ENCODE results near the gene ARHGAP4. TPM values are rescaled to one million over a fixed set of nuclear protein-coding genes. Genes with fewer than 3 reads are reported as not detected.

The ARHGAP4 gene
- total and polyA plus RNA-seq, 2 donors = 11.6 to 28.4 TPM

DNA sequence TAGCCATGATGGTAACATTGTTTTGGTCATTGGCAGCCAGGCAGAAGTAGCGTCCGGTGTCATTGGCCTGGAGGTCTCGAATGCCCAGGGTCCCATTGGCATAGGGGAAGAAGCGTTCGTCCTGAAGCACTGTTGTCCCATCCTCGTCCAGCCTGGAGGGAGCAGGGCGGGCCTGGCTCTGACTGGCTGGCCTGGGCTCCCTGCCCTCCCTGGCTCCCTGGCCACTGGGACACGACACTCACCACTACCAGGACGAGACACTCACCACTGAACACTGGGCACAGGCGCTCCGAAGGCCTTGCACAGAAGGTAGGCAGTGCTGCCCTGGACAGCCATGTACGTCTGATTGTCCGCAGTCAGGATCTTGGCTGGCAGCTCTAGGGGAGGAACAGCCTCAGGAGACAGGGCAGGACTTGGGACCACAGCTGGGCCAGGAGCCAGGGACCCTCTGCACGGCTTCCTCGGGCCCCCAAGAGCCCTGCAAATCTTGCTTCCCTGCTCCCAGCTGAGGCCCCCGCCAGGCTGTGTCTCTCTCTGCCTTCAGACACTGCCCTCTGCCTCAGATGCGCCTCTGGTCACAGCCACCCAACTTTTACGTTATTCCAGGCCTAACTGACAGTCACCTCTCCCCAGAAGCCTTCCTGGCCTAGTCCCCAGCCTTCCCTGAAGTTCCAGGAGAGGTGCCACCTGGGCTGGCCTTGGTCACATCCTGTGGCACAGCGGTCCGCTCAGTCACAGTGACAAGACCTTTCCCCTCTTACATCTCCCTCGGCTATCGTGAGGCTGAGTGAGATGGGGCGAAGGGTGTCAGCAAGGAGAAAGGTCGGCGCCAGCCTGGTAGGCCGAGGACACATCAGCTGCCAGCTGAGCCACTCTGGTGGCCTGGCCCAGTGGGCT is 57.2 kb downstream of the ARHGAP4 start:
- no peak for DNase-seq (ENCODE audit: extremely low spot score)
- Histone ChIP-seq H3K27ac (ENCODE audit: low read depth) (no peak overlapping the region), H3K4me1 (ENCODE audit: insufficient read depth) (no peaks in the 10 kb centered on the region), H3K4me3 (ENCODE audit: low read depth, low read length) (no peak overlapping the region), H3K36me3 (ENCODE audit: insufficient read depth) (no peaks in the 10 kb centered on the region)
- 86% methylated on average over 26 of the region's 26 CpGs for WGBS

DNA sequence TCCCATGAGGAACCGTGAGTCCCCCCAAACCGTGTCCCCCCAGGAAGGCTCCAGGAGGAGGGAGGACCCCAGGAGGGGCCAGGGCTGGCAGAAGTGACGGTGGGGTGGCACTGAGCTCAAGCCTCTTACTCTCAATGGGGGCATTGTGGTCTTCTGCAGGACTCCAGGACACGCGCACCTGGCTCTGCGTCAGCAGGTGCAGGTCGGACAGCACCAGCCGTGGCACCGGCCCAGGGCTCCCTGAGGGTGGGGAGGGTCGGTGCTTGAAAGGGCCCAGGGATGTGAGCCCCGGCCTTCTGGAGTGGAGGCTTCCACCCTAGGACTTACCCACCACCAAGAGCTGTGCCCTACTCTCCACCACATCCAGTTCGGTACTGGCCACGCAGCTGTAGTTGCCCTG is 58.4 kb downstream of the ARHGAP4 start:
- Histone ChIP-seq H3K27ac (ENCODE audit: low read depth) (no peak overlapping the region), H3K4me3 (ENCODE audit: low read depth, low read length) (no peak overlapping the region), H3K36me3 (ENCODE audit: insufficient read depth) (no peaks in the 10 kb centered on the region), H3K4me1 (ENCODE audit: insufficient read depth) (no peaks in the 10 kb centered on the region)
- DNase-seq (ENCODE audit: extremely low spot score) = no peak
- 91% methylated on average over 13 of the region's 13 CpGs for WGBS

DNA sequence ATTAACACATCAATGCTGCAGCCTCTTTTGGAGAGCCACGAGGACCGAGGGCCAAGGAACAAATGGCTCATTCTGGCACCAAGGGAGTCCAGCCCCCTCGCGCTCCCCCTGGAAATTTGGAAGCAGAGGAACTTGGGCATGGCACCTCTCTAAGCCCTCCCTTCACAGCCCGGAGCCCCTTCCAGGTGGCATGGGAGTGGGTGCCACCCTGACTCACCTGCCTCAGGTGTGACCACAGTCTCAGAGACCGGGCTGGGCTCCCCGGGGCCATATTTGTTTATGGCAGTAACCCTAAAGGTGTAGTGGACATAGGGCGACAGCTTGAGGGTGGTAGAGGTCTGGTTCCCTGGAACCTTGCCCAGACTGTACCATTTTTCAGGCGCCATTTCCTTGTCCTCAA is 58.9 kb downstream of the ARHGAP4 start:
- DNase-seq (ENCODE audit: extremely low spot score) = no peak
- Histone ChIP-seq H3K27ac (ENCODE audit: low read depth) (no peak overlapping the region), H3K4me3 (ENCODE audit: low read depth, low read length) (no peak overlapping the region), H3K36me3 (ENCODE audit: insufficient read depth) (no peaks in the 10 kb centered on the region), H3K4me1 (ENCODE audit: insufficient read depth) (no peaks in the 10 kb centered on the region)
- WGBS = 83% methylated on average over 9 of the region's 9 CpGs

DNA sequence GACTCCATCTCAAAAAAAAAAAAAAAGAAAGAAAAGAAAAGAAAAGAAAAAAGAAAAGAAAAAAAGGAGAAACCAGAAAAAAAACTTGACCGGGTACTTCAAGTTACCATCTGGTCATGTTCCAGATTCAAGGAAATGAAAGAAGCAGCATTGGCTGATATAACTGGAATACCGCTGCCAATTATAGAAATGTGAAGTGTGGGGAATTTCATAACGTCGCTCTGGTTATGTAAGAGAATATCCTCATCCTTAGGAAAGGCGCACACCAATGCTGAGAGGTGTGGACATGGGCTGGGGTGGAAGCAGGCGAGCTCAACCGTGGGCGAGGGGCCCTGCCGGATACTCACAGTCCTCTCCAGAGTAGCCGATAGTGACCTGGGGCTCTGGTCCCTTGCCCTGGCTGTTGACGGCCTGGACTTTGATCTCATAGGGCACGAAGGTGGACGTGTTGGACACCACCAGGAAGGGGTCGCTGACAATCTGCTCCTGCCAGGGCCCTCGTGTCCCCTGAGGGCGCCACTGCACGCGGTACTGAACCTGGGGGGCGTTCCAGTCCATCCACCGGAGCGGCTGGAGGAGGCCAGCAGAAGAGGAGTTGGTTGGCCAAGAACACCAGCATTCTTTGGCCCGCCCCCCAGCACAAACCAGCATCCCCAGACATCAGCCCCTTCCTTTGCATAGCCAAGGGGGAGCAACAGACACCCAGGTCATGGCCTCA is 59.6 kb downstream of the ARHGAP4 start:
- no peaks in the 10 kb centered on the region for H3K4me1 ChIP-seq (ENCODE audit: insufficient read depth)
- WGBS = 83% methylated on average over 22 of the region's 22 CpGs
- H3K27ac ChIP-seq (ENCODE audit: low read depth) = no peak overlapping the region
- H3K4me3 ChIP-seq (ENCODE audit: low read depth, low read length) = no peak overlapping the region
- no peak for DNase-seq (ENCODE audit: extremely low spot score)
- H3K36me3 ChIP-seq (ENCODE audit: insufficient read depth) = no peaks in the 10 kb centered on the region

DNA sequence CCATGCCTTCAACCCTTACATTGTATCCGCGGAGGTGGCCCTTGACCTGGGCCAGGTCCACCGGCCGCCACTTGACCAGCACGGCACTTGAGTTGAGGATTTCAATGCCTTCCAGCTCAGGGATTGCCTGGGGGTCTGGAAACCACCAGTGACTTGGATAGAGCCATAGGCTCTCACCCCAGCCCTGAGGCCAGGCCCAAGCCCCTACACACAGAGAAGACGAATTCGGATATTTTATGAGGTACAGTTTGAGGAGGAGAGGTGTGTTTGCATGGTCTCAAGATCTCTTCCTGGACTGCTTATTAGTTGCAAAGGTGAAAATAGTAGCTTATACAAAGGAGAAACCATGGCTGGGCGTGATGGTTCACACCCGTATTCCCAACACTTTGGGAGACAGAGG is 60.4 kb downstream of the ARHGAP4 start:
- no peak for DNase-seq (ENCODE audit: extremely low spot score)
- Histone ChIP-seq H3K36me3 (ENCODE audit: insufficient read depth) (no peaks in the 10 kb centered on the region), H3K4me1 (ENCODE audit: insufficient read depth) (no peaks in the 10 kb centered on the region), H3K27ac (ENCODE audit: low read depth) (no peak overlapping the region), H3K4me3 (ENCODE audit: low read depth, low read length) (no peak overlapping the region)
- 90% methylated on average over 9 of the region's 9 CpGs for WGBS

DNA sequence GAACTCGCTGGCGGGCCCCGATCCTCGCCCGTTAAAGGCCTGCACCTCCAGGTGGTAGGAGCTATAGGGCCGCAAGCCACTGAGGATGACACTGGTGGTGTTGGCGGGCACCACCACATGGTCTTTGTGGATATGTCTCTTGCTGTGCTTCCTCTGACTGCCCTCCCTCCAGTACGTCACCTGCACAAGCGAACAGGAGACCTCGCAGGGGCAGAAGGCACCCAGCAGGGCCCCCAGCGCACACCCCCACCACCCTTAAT is 60.8 kb downstream of the ARHGAP4 start:
- no peak for DNase-seq (ENCODE audit: extremely low spot score)
- Histone ChIP-seq H3K4me1 (ENCODE audit: insufficient read depth) (no peaks in the 10 kb centered on the region), H3K36me3 (ENCODE audit: insufficient read depth) (no peaks in the 10 kb centered on the region), H3K27ac (ENCODE audit: low read depth) (no peak overlapping the region), H3K4me3 (ENCODE audit: low read depth, low read length) (no peak overlapping the region)
- WGBS = 91% methylated on average over 11 of the region's 11 CpGs

DNA sequence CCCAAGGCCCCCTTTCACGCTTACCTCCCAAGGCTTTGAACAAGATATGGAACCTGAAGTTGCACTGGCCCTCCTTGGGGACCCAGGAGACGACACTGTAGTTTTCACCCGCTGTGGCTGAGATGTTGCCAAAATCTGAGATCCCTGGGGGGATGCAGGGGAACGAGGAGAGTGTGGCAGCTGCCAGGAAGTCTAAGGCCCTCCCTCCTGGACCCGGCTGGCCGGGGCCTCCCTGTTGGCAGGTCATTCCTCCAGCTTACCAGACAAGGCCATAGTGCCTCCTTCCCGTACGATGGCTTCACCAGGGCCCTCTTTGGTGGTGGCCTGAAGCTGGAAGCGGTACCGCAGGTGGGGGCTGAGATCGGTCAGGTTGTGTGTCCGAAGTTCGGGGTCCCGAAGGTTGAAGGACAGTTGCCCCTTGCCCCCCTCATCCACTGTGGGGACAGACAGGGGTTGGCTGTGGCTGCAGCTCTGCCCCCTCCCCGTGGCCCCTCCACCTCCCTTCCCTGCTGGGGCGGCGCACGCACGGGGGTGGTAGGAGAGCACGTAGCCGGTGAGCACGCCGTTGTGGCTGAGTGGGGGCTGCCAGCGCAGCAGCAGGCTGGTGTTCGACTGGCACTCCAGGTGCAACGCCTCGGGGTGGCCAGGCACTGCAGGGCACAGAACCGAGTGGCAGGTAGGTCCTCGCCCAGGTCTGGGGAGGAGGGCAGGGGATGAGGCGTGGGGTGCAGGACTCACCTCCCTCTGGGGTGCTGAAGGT is 61.3 kb downstream of the ARHGAP4 start:
- H3K36me3 ChIP-seq (ENCODE audit: insufficient read depth) = no peaks in the 10 kb centered on the region
- no peak for DNase-seq (ENCODE audit: extremely low spot score)
- WGBS = 81% methylated on average over 30 of the region's 30 CpGs
- H3K4me1 ChIP-seq (ENCODE audit: insufficient read depth) = no peaks in the 10 kb centered on the region
- H3K4me3 ChIP-seq (ENCODE audit: low read depth, low read length) = no peak overlapping the region
- H3K27ac ChIP-seq (ENCODE audit: low read depth) = no peak overlapping the region

DNA sequence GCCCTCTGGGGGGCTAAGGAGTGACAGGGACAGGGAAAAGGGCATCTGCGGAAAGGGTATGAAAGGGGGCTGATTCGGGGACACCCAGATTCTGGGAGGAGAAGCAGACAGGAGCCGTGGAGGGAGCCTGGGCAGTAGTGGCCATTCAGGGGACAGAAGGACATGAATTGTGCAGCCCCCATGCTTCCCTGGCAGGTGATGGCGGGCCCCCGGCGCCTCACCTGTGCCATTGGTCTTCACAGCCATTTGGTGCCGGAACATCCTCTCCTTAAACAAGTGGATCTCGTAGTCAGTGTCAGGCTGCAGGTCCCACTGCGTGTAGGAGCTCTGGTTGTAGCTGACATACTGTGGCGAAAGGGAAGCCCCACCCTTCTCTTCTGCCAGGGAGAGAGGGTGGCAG is 62.0 kb downstream of the ARHGAP4 start:
- Histone ChIP-seq H3K4me1 (ENCODE audit: insufficient read depth) (no peaks in the 10 kb centered on the region), H3K36me3 (ENCODE audit: insufficient read depth) (no peaks in the 10 kb centered on the region), H3K27ac (ENCODE audit: low read depth) (no peak overlapping the region), H3K4me3 (ENCODE audit: low read depth, low read length) (no peak overlapping the region)
- 90% methylated on average over 10 of the region's 10 CpGs for WGBS
- DNase-seq (ENCODE audit: extremely low spot score) = no peak

DNA sequence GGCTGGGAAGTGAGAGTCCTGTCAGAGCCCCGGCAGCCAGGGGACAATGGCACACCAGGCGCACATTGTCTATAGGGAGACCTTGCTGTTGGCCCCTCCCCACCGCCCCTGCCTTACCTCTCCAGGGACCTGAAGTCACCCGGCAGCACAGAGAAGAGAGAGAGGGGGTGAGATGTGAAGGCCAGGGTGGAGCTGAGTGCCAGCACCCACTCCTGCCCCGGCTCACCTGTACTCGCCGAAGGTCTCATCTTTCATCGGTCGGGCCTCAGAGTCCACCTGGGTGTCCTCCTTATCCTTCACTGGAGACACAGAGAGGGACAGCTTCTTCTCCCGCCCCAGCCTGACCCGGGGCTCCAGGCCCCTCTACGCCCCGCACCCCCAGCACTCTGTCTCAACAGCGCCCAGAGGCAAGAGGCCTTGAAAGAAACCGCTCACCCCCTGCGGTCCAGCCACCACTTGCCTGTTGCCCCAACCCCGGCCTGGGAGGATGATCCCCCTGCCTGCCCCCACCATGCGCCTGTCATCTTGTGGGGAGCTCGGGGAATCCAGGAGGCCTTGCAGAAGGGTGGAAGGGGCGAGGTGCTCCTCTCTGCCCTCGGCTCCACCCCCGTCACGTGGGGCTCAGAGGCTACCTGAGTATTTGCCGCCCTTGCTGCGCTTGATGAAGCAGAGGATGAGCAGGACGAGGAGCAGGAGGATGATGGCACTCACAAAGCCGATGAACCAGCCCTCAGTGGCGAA is 62.6 kb downstream of the ARHGAP4 start:
- Histone ChIP-seq H3K36me3 (ENCODE audit: insufficient read depth) (no peaks in the 10 kb centered on the region), H3K27ac (ENCODE audit: low read depth) (no peak overlapping the region), H3K4me1 (ENCODE audit: insufficient read depth) (no peaks in the 10 kb centered on the region), H3K4me3 (ENCODE audit: low read depth, low read length) (no peak overlapping the region)
- 64% methylated on average over 28 of the region's 28 CpGs for WGBS
- no peak for DNase-seq (ENCODE audit: extremely low spot score)

DNA sequence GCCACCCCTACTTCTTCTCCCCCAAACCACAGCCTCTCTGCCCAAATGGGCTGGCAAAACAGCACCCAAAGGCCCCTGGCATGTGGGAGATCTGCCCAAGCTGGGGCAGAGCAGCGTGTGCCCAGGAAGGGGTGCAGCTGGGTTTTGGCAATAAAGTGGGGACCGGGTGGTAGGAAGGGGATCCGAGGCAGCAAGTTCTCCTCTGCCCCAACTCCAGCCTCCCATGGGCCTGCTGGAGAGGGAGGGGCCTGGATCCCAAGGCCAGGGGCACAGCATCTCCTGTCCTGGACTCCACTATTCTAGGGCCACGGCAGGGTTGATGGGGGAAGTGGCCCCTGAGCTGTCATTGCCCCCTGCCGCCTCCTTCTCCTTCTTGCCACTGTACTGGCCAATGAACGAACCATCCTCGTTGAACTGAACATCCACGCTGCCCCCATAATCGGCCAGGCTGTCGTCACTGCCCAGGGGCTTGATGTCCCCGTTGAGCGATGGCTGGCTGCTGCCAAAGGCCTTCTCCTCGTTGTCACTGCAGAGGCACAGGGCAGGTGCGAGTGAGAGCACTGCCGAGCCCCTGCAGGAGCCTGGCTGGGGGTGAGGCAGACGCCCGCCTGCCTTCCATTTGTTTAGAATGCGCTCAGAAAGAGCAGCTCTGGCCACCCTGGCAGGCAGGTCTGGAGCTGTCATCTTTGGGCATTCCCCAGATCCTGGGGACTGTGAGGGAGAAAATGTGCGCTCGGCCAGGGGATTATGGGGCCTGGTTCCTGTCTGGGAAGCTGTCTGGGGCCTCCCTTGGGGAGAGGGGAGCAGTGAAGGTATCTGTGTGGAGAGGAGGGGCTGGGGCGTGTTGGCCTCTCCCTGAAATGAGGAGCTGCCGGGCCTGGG is 63.5 kb downstream of the ARHGAP4 start:
- no peak for DNase-seq (ENCODE audit: extremely low spot score)
- no peak overlapping the region for H3K27ac ChIP-seq (ENCODE audit: low read depth)
- H3K36me3 ChIP-seq (ENCODE audit: insufficient read depth) = no peaks in the 10 kb centered on the region
- 40% methylated on average over 21 of the region's 22 CpGs for WGBS
- no peak overlapping the region for H3K4me3 ChIP-seq (ENCODE audit: low read depth, low read length)
- no peaks in the 10 kb centered on the region for H3K4me1 ChIP-seq (ENCODE audit: insufficient read depth)

DNA sequence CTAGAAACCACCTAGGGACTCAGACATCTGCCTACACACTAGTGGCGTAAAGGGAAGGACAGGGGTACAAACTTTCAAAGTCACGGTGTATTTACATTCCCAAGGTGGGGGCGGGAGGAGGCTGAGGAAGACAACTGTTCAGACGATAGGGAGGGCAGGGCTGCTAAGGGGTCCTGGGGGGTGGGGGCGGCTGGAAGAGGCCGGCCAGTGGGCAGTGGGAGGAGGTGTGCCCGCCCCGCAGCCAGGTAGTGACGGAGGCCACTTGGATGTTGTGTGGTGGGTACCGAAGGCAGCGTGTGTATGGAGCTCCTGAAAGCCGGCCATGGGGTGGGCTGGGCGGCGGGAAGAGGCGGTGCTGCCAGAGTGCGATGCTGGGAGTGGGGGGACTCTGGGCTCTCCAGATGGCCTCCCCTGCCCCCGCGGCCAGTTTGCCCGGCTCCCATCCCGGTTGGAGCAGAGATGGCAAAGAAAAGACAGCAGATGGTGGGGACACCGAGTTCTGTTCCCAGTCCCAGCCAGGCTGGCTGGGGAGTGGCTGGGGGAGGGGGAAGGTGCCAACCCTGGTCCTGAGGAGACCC is 64.2 kb downstream of the ARHGAP4 start:
- no peak for DNase-seq (ENCODE audit: extremely low spot score)
- H3K36me3 ChIP-seq (ENCODE audit: insufficient read depth) = no peaks in the 10 kb centered on the region
- H3K27ac ChIP-seq (ENCODE audit: low read depth) = no peak overlapping the region
- WGBS = 53% methylated on average over 21 of the region's 21 CpGs
- H3K4me1 ChIP-seq (ENCODE audit: insufficient read depth) = no peaks in the 10 kb centered on the region
- H3K4me3 ChIP-seq (ENCODE audit: low read depth, low read length) = no peak overlapping the region

DNA sequence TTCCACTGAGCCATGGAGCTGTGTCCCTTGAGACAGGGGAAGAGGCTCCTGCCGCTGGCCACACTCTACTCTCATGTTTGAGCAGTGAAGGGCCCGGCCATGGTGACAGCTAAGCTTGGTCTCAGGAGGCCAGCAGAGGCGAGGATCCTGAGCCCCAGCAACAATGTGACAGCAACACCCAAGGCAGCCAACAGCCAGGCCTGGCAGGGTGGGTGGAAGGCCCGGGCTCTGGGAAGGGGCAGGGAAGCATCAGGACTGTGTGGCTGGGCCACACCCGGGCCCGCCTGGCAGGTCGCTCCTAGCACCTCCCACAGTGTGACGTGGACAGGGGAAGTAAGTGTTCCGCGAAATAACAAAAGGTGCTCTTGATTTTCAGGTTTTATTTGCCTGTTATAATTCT is 64.9 kb downstream of the ARHGAP4 start:
- H3K36me3 ChIP-seq (ENCODE audit: insufficient read depth) = no peaks in the 10 kb centered on the region
- no peak overlapping the region for H3K27ac ChIP-seq (ENCODE audit: low read depth)
- no peaks in the 10 kb centered on the region for H3K4me1 ChIP-seq (ENCODE audit: insufficient read depth)
- DNase-seq (ENCODE audit: extremely low spot score) = no peak
- 74% methylated on average over 10 of the region's 10 CpGs for WGBS
- H3K4me3 ChIP-seq (ENCODE audit: low read depth, low read length) = no peak overlapping the region
